ENCODE data around the gene IGLL5. TPM values are rescaled to one million over a fixed set of nuclear protein-coding genes. Genes with fewer than 3 reads are reported as not detected.

Gene IGLL5
- total RNA-seq, 6 donors from 2014 or later, result 4.3 to 58.5 (median 21.5) TPM

DNA sequence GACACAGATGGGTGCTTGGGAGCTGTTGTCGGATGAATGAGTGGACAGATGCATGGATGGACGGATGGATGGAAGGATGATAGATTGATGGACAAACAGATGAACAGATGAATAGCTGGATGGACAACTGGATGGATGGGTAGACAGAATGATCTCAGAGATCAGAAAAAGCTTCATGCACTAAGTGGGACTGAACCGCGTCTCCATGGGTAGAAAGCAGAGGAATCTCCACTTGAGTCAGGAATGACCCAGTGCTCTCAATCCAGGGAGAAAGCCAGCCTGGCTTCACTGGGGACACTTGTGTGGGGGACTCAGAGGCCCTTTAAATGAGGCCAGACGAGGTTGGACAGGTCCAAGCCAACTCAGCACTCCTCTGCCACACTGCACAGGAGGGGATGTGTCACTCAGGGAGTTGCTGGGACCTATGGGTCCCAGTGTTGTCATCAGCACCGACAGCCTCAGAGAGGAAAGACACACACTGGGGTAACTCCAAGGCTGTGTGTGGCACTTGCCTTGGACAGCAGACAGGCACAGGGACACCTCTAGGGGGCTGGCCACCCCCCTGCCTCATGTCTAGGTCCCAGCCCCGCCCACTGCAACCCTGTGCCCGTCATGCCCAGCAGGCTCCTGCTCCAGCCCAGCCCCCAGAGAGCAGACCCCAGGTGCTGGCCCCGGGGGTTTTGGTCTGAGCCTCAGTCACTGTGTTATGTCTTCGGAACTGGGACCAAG, 5.6 kb downstream of the IGLL5 start:
- Histone ChIP-seq H3K9me3 (no peaks in the 10 kb centered on the region), H3K36me3 (no peaks in the 10 kb centered on the region), H3K27ac (no peak overlapping the region), H3K4me1 (no peaks in the 10 kb centered on the region), H3K4me3 (no peak overlapping the region), H3K27me3 (no peaks in the 10 kb centered on the region)
- no peak for ATAC-seq (ENCODE audit: low FRiP score in 2 of 2)
- WGBS, 2 donors, result 79 to 82% methylated on average over 6 to 10 of the region's 10 CpGs
- DNase-seq, result peak; percentile 15 to 41
- TF ChIP-seq POLR2AphosphoS5 (IDR thresholded peaks at IDR 0.05) (no peak), EP300 (IDR thresholded peaks at IDR 0.05) (no peak), POLR2A (IDR thresholded peaks at IDR 0.05) (no peak), CTCF (IDR thresholded peaks at IDR 0.05) (no peak)

- H3K27ac ChIP-seq, result no peak overlapping the region
- H3K9me3 ChIP-seq, result no peaks in the 10 kb centered on the region
- 72 to 77% methylated on average over 4 to 9 of the region's 9 CpGs for WGBS, 2 donors
- no peaks in the 10 kb centered on the region for H3K36me3 ChIP-seq
- DNase-seq, result peak in 1 of 2 donors; percentile 6
- TF ChIP-seq POLR2AphosphoS5 (IDR thresholded peaks at IDR 0.05) (no peak), CTCF (IDR thresholded peaks at IDR 0.05) (no peak), POLR2A (IDR thresholded peaks at IDR 0.05) (no peak), EP300 (IDR thresholded peaks at IDR 0.05) (no peak)
- no peaks in the 10 kb centered on the region for H3K4me1 ChIP-seq
- H3K27me3 ChIP-seq, result no peaks in the 10 kb centered on the region
- no peak overlapping the region for H3K4me3 ChIP-seq
- ATAC-seq (ENCODE audit: low FRiP score in 2 of 2), result peak in 1 of 2 donors; percentile 19
These were observed 6.5 kb downstream of the IGLL5 start for GRCh38 chr22:22893891-22894739.

- H3K27me3 ChIP-seq, result no peaks in the 10 kb centered on the region
- DNase-seq, result peak; percentile 11 to 35
- no peak overlapping the region for H3K4me3 ChIP-seq
- H3K36me3 ChIP-seq, result no peaks in the 10 kb centered on the region
- no peak for ATAC-seq (ENCODE audit: low FRiP score in 2 of 2)
- WGBS, 2 donors, result 68 to 83% methylated on average over 6 to 16 of the region's 17 CpGs
- H3K27ac ChIP-seq, result no peak overlapping the region
- TF ChIP-seq CTCF (IDR thresholded peaks at IDR 0.05) (no peak), POLR2AphosphoS5 (IDR thresholded peaks at IDR 0.05) (no peak), POLR2A (IDR thresholded peaks at IDR 0.05) (no peak), EP300 (IDR thresholded peaks at IDR 0.05) (no peak)
- no peaks in the 10 kb centered on the region for H3K9me3 ChIP-seq
- H3K4me1 ChIP-seq, result no peaks in the 10 kb centered on the region
These were observed 7.4 kb downstream of the IGLL5 start for GRCh38 chr22:22894740-22895731.

GRCh38 chr22:22895776-22896445, 8.3 kb downstream of the IGLL5 start:
- Histone ChIP-seq H3K4me3 (no peak overlapping the region), H3K27ac (no peak overlapping the region), H3K36me3 (no peaks in the 10 kb centered on the region), H3K27me3 (no peaks in the 10 kb centered on the region), H3K9me3 (no peaks in the 10 kb centered on the region), H3K4me1 (no peaks in the 10 kb centered on the region)
- TF ChIP-seq CTCF (IDR thresholded peaks at IDR 0.05) (no peak), EP300 (IDR thresholded peaks at IDR 0.05) (no peak), POLR2AphosphoS5 (IDR thresholded peaks at IDR 0.05) (no peak), POLR2A (IDR thresholded peaks at IDR 0.05) (no peak)
- no peak for DNase-seq
- no peak for ATAC-seq (ENCODE audit: low FRiP score in 2 of 2)
- WGBS, 2 donors, result 77% methylated on average over 5 to 6 of the region's 6 CpGs
